Neutrophil (primary cell): ENCODE results near the gene CCDC170.

ENCODE experiments used
- H3K27ac ChIP-seq: fragments of 200-600 bp; sonication (generic); 2 replicates; pipeline ENCODE4 v1.5.1; 2016; ENCODE audit warnings: mild to moderate bottlenecking, moderate library complexity
- H3K27me3 ChIP-seq: fragments of 200-600 bp; sonication (generic); 2 replicates; pipeline ENCODE4 v1.6.0; 2016; ENCODE audit warnings: mild to moderate bottlenecking
- H3K36me3 ChIP-seq: fragments of 200-600 bp; sonication (generic); 2 replicates; pipeline ENCODE4 v1.5.1; 2017
- H3K4me1 ChIP-seq, 2 experiments: fragments of 200-600 bp in 1 of 2; sonication (generic) in 1 of 2; 1 replicate in 1 of 2; 2 replicates in 1 of 2; pipeline versions ENCODE4 v1.5.1 to v1.6.1; 2013 to 2016; ENCODE audit warnings: low read depth in 1 of 2, low read length in 1 of 2, mild to moderate bottlenecking in 1 of 2, moderate library complexity in 1 of 2; ENCODE audit not compliant: control insufficient read depth in 1 of 2, insufficient read depth in 1 of 2
- H3K4me3 ChIP-seq, 2 experiments: fragments of 200-600 bp in 1 of 2; sonication (generic) in 1 of 2; 1 replicate in 1 of 2; 2 replicates in 1 of 2; pipeline ENCODE4 v1.5.1; 2013 to 2016; ENCODE audit warnings: low read depth in 1 of 2, low read length in 1 of 2, mild to moderate bottlenecking in 1 of 2, moderate library complexity in 1 of 2
- H3K9me3 ChIP-seq: fragments of 200-600 bp; sonication (generic); 2 replicates; pipeline ENCODE4 v1.5.1; 2016
- TF ChIP-seq, protein P1 (sequence below): fragments of 200-600 bp; sonication (generic); IDR thresholded peaks from 2 replicates; pipeline ENCODE4 v1.5.1; 2016; ENCODE audit warnings: antibody characterized with exemption

CCDC170 gene

DNA sequence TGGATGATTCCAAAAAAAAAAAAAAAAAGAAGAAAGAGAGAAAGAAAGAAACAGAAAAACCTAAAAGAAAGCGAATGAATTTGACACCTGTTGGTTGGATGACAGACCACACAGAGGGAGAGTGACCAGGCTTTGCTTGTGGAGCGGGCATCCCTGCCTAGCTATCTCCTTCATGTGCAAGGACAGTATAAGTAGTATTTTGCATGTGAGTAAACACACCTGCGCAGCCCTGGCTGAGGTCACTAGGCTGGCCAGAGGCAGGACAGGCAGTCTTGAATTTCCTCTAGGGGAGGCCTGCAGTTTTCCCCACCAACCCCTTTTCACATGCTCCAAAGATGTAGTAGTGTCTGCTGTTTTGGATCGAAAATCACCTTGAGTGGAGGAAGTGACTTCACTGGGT, 126.4 kb downstream of the CCDC170 start:
- TF ChIP-seq, protein P1, sequence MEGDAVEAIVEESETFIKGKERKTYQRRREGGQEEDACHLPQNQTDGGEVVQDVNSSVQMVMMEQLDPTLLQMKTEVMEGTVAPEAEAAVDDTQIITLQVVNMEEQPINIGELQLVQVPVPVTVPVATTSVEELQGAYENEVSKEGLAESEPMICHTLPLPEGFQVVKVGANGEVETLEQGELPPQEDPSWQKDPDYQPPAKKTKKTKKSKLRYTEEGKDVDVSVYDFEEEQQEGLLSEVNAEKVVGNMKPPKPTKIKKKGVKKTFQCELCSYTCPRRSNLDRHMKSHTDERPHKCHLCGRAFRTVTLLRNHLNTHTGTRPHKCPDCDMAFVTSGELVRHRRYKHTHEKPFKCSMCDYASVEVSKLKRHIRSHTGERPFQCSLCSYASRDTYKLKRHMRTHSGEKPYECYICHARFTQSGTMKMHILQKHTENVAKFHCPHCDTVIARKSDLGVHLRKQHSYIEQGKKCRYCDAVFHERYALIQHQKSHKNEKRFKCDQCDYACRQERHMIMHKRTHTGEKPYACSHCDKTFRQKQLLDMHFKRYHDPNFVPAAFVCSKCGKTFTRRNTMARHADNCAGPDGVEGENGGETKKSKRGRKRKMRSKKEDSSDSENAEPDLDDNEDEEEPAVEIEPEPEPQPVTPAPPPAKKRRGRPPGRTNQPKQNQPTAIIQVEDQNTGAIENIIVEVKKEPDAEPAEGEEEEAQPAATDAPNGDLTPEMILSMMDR, result no peak
- H3K4me1 ChIP-seq, result no peaks in the 10 kb centered on the region
- no peak overlapping the region for H3K27ac ChIP-seq
- no peaks in the 10 kb centered on the region for H3K36me3 ChIP-seq
- H3K27me3 ChIP-seq, result no peaks in the 10 kb centered on the region
- H3K4me3 ChIP-seq, result no peak overlapping the region
- H3K9me3 ChIP-seq, result no peaks in the 10 kb centered on the region

DNA sequence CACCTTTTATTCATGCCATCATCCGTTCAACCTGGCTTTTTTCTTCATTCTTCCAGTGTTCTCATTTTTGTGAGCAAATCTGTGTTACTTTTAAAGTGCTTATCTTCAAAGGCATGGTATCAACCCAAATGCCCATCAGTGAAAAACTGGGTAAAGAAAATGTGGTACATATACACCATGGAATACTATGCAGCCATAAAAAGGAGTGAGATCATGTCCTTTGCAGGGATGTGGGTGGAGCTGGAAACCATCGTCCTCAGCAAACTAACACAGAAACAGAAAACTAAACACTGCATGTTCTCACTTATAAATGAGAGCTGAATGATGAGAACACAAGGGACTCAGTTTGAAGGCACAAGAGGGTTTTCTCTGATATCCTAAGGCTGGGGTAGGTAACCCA, 130.3 kb downstream of the CCDC170 start:
- H3K27ac ChIP-seq, result no peak overlapping the region
- H3K36me3 ChIP-seq, result no peaks in the 10 kb centered on the region
- no peaks in the 10 kb centered on the region for H3K4me1 ChIP-seq
- H3K9me3 ChIP-seq, result no peaks in the 10 kb centered on the region
- TF ChIP-seq, protein P1, result no peak
- H3K4me3 ChIP-seq, result no peak overlapping the region
- no peaks in the 10 kb centered on the region for H3K27me3 ChIP-seq

DNA sequence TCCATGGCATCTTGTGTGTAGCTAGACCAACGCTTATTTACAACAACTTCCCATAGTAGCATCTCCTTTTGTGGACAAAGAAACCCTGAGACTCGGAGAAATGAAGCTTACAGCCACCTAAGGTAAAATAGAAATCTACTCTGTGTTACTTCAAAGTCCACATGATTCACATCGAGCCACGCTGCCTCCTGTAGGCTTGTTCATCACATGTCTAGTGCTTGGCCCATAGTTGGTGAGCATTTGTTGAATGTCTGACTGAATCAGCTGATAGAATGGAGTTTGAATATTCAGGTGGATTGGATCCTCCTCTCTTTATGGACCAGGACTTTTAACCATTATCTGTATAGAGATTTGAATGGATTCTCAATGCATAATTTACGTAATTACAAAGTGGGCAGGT, 130.7 kb downstream of the CCDC170 start:
- no peaks in the 10 kb centered on the region for H3K9me3 ChIP-seq
- TF ChIP-seq, protein P1, result no peak
- H3K4me3 ChIP-seq, result no peak overlapping the region
- H3K36me3 ChIP-seq, result no peaks in the 10 kb centered on the region
- H3K27me3 ChIP-seq, result no peaks in the 10 kb centered on the region
- H3K4me1 ChIP-seq, result no peaks in the 10 kb centered on the region
- no peak overlapping the region for H3K27ac ChIP-seq

- H3K4me1 ChIP-seq, result no peaks in the 10 kb centered on the region
- no peak overlapping the region for H3K27ac ChIP-seq
- no peaks in the 10 kb centered on the region for H3K9me3 ChIP-seq
These were observed 131.2 kb downstream of the CCDC170 start for GRCh38 chr6:151624900-151625536.

GRCh38 chr6:151627689-151628444, 134.1 kb downstream of the CCDC170 start:
- H3K4me1 ChIP-seq, result no peaks in the 10 kb centered on the region
- H3K27ac ChIP-seq, result no peak overlapping the region
- H3K36me3 ChIP-seq, result no peaks in the 10 kb centered on the region
- H3K4me3 ChIP-seq, result no peak overlapping the region
- no peaks in the 10 kb centered on the region for H3K27me3 ChIP-seq
- H3K9me3 ChIP-seq, result no peaks in the 10 kb centered on the region
- TF ChIP-seq, protein P1, result no peak

More at GRCh38 chr6:151624900-151625536, 131.2 kb downstream of the CCDC170 start:
- no peak overlapping the region for H3K4me3 ChIP-seq
- no peaks in the 10 kb centered on the region for H3K36me3 ChIP-seq
- no peaks in the 10 kb centered on the region for H3K27me3 ChIP-seq
- TF ChIP-seq, protein P1, result no peak
